Bronchial epithelial cell (primary cell): Measurements from ENCODE around the gene PCSK7. TPM values are rescaled to one million over a fixed set of nuclear protein-coding genes. Genes with fewer than 3 reads are reported as not detected.
A peak's percentile ranks its signal among the peaks of the same experiment; 100 is the strongest.

Experiments used
- DNase-seq: peaks from one replicate; pipeline ENCODE4 v3.0.0-alpha.2; 2010; ENCODE audit warnings: low read depth
- FAIRE-seq: peaks from 2 replicates; lab custom pipeline; 2011; peaks lifted over from hg19 to GRCh38; lab: Jason Lieb, UNC
- H3K27me3 ChIP-seq: 2 replicates; pipeline ENCODE4 v1.5.1; 2011; ENCODE audit warnings: low read length; ENCODE audit not compliant: control insufficient read depth, insufficient read depth
- H3K36me3 ChIP-seq: 2 replicates; pipeline ENCODE4 v1.5.1; 2011; ENCODE audit warnings: low read length; ENCODE audit not compliant: control insufficient read depth, insufficient read depth
- H3K4me3 ChIP-seq: 2 replicates; pipeline ENCODE4 v1.5.1; 2011; ENCODE audit warnings: mild to moderate bottlenecking, low read depth, low read length, control low read depth
- CTCF ChIP-seq: IDR thresholded peaks from 2 replicates; pipeline ENCODE4 v1.5.1; 2011; ENCODE audit warnings: mild to moderate bottlenecking, moderate library complexity, low read length, control low read depth, inconsistent platforms; ENCODE audit not compliant: insufficient read depth, severe bottlenecking
- total RNA-seq: library from RNA; depleted of rRNA; stranded (reverse); fragments of >200 nt; gene quantifications from 2 replicates; pipeline ENCODE4 v1.2.1, GENCODE V29; 2014

Gene PCSK7
- total RNA-seq, 1 donor from 2014 or later = 27.9 TPM

- Histone ChIP-seq H3K36me3 (peaks cover 3% of the 10 kb centered on the region), H3K4me3 (no peak overlapping the region), H3K27me3 (no peaks in the 10 kb centered on the region)
- DNase-seq (peak; percentile 59), FAIRE-seq (no peak)
- no peak for TF ChIP-seq CTCF
Observed at GRCh38 chr11:117256573-117256972, 24.7 kb upstream of the PCSK7 start.

- Histone ChIP-seq H3K36me3 (peaks cover 3% of the 10 kb centered on the region), H3K4me3 (no peak overlapping the region), H3K27me3 (no peaks in the 10 kb centered on the region)
- FAIRE-seq (no peak), DNase-seq (peak; percentile 52)
- no peak for TF ChIP-seq CTCF
Observed at GRCh38 chr11:117255966-117256365, 24.1 kb upstream of the PCSK7 start.

- FAIRE-seq = no peak
Observed at GRCh38 chr11:117251506-117251905, 19.6 kb upstream of the PCSK7 start.

GRCh38 chr11:117249571-117249970 is 17.7 kb upstream of the PCSK7 start:
- H3K27me3 ChIP-seq = no peaks in the 10 kb centered on the region
- TF ChIP-seq CTCF = no peak
- FAIRE-seq (no peak), DNase-seq (no peak)
- peaks cover 4% of the 10 kb centered on the region for H3K36me3 ChIP-seq
- H3K4me3 ChIP-seq = no peak overlapping the region

More at GRCh38 chr11:117251506-117251905, 19.6 kb upstream of the PCSK7 start:
- DNase-seq = no peak
- no peaks in the 10 kb centered on the region for H3K27me3 ChIP-seq
- TF ChIP-seq CTCF = no peak
- H3K36me3 ChIP-seq = peaks cover 4% of the 10 kb centered on the region
- no peak overlapping the region for H3K4me3 ChIP-seq

- Histone ChIP-seq H3K27me3 (no peaks in the 10 kb centered on the region), H3K36me3 (peaks cover 4% of the 10 kb centered on the region), H3K4me3 (no peak overlapping the region)
- FAIRE-seq (no peak), DNase-seq (no peak)
- no peak for TF ChIP-seq CTCF
Observed at GRCh38 chr11:117248341-117248740, 16.5 kb upstream of the PCSK7 start.

GRCh38 chr11:117239295-117239694 is 7.4 kb upstream of the PCSK7 start:
- no peaks in the 10 kb centered on the region for H3K27me3 ChIP-seq
- DNase-seq = peak; percentile 81
- H3K4me3 ChIP-seq = no peak overlapping the region
- FAIRE-seq = peak; percentile 52
- peaks cover 5% of the 10 kb centered on the region for H3K36me3 ChIP-seq
- TF ChIP-seq CTCF = peak; percentile 20
